ENCODE measurements around the gene TMPRSS13. TPM values are rescaled to one million over a fixed set of nuclear protein-coding genes. Genes with fewer than 3 reads are reported as not detected.
A peak's percentile ranks its signal among the peaks of the same experiment; 100 is the strongest.

TMPRSS13 gene
- total RNA-seq, 1 experiment from 2014 or later, result 53.1 TPM

DNA sequence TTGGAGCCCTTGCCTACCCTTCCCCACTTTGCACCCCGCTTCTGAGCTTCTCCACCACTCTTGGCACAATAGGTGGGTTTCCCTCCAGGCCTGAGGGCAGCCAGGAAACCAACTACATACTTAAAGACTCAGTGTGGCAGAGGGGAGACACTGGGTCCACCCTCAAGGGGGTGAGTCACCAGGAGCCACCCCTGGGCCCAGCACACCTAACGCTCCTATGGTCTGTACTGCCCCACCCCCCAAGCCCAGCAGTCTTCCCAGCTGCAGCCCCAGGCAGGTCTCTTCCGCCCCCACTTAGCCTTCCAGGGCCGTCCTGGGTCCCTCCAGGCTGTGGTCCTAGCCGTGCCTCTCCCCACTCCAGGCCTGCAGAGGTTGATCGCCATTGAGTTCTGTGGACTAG lies 3.2 kb upstream of the TMPRSS13 start:
- no peak overlapping the region for H3K4me3 ChIP-seq (ENCODE audit: low read depth, low read length)
- TF ChIP-seq, protein P1, sequence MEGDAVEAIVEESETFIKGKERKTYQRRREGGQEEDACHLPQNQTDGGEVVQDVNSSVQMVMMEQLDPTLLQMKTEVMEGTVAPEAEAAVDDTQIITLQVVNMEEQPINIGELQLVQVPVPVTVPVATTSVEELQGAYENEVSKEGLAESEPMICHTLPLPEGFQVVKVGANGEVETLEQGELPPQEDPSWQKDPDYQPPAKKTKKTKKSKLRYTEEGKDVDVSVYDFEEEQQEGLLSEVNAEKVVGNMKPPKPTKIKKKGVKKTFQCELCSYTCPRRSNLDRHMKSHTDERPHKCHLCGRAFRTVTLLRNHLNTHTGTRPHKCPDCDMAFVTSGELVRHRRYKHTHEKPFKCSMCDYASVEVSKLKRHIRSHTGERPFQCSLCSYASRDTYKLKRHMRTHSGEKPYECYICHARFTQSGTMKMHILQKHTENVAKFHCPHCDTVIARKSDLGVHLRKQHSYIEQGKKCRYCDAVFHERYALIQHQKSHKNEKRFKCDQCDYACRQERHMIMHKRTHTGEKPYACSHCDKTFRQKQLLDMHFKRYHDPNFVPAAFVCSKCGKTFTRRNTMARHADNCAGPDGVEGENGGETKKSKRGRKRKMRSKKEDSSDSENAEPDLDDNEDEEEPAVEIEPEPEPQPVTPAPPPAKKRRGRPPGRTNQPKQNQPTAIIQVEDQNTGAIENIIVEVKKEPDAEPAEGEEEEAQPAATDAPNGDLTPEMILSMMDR (IDR thresholded peaks at IDR 0.05; ENCODE audit: insufficient read depth in 1 of 2, low read depth in 1 of 2, low read length in 1 of 2, severe bottlenecking in 1 of 2, unreplicated experiment in 1 of 2), result no peak
- H3K9me3 ChIP-seq, result no peaks in the 10 kb centered on the region
- peaks cover 55% of the 10 kb centered on the region for H3K4me1 Mint-ChIP-seq (ENCODE audit: low read depth, unreplicated experiment)
- ChIA-PET POLR2A (no interaction called here), CTCF (interaction anchor here (0.7 to 2.2 kb wide), 4 partner anchors 11 to 115 kb away, joined by 3 to 14 read pairs (median 4); no protein-coding TSS in a partner anchor)
- no peak overlapping the region for H3K4me3 Mint-ChIP-seq (ENCODE audit: unreplicated experiment)
- peak in 1 of 2 experiments; percentile 35 for DNase-seq
- peak overlapping the region; percentile 99 for H3K27ac Mint-ChIP-seq (ENCODE audit: unreplicated experiment)
- H3K27me3 ChIP-seq (replicated peaks; ENCODE audit: control insufficient read depth, insufficient read depth, low read length), result no peaks in the 10 kb centered on the region
- H3K27me3 Mint-ChIP-seq (ENCODE audit: insufficient read depth, unreplicated experiment), result no peaks in the 10 kb centered on the region
- intact Hi-C loops (cut with micrococcal nuclease; ENCODE audit: unreplicated experiment), result no loop called here
- no peaks in the 10 kb centered on the region for H3K36me3 ChIP-seq (ENCODE audit: control insufficient read depth, insufficient read depth, low read length)
- no TSS peak for BruUV-seq (replicated peaks)
- H3K9me3 Mint-ChIP-seq (ENCODE audit: unreplicated experiment), result no peaks in the 10 kb centered on the region
- H3K4me1 ChIP-seq, result peaks cover 56% of the 10 kb centered on the region
- H3K36me3 Mint-ChIP-seq (ENCODE audit: insufficient read depth, unreplicated experiment), result peaks cover 6% of the 10 kb centered on the region

DNA sequence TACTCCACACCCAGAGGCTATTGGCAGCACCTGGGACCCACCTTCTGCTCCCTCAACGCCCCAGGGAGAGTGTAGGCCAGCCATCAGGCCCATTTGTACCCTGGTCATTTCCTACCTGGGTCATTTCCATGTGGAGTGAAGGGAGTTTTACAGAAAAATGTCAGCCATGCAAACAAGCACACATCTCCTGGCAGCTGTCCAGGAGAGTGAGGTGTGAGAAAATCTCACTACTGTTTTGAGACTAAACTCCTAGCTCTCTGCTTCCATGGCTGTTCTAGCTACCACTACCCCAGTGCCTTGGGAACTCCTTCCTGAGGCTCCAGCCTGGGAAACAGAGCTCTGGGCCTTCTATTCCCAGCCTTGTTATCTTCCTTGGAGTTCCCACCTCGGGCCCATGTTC lies 2.8 kb upstream of the TMPRSS13 start:
- DNase-seq, result peak in 1 of 2 experiments; percentile 32
- no TSS peak for BruUV-seq (replicated peaks)
- Mint-ChIP-seq H3K27me3 (ENCODE audit: insufficient read depth, unreplicated experiment) (no peaks in the 10 kb centered on the region), H3K4me3 (ENCODE audit: unreplicated experiment) (no peak overlapping the region), H3K36me3 (ENCODE audit: insufficient read depth, unreplicated experiment) (peaks cover 10% of the 10 kb centered on the region), H3K27ac (ENCODE audit: unreplicated experiment) (peak overlapping the region; percentile 99), H3K4me1 (ENCODE audit: low read depth, unreplicated experiment) (peaks cover 57% of the 10 kb centered on the region), H3K9me3 (ENCODE audit: unreplicated experiment) (no peaks in the 10 kb centered on the region)
- intact Hi-C loops (cut with micrococcal nuclease; ENCODE audit: unreplicated experiment), result no loop called here
- H3K4me1 ChIP-seq, result peaks cover 51% of the 10 kb centered on the region
- H3K36me3 ChIP-seq (ENCODE audit: control insufficient read depth, insufficient read depth, low read length), result no peaks in the 10 kb centered on the region
- H3K9me3 ChIP-seq, result no peaks in the 10 kb centered on the region
- POLR2A ChIA-PET, result no interaction called here
- no peak overlapping the region for H3K4me3 ChIP-seq (ENCODE audit: low read depth, low read length)
- TF ChIP-seq, protein P1 (IDR thresholded peaks at IDR 0.05; ENCODE audit: insufficient read depth in 1 of 2, low read depth in 1 of 2, low read length in 1 of 2, severe bottlenecking in 1 of 2, unreplicated experiment in 1 of 2), result no peak
- H3K27me3 ChIP-seq (replicated peaks; ENCODE audit: control insufficient read depth, insufficient read depth, low read length), result no peaks in the 10 kb centered on the region
- CTCF ChIA-PET, result interaction anchor here (0.8 to 2.2 kb wide), 3 partner anchors 11 to 115 kb away, joined by 4 to 14 read pairs (median 5); no protein-coding TSS in a partner anchor

DNA sequence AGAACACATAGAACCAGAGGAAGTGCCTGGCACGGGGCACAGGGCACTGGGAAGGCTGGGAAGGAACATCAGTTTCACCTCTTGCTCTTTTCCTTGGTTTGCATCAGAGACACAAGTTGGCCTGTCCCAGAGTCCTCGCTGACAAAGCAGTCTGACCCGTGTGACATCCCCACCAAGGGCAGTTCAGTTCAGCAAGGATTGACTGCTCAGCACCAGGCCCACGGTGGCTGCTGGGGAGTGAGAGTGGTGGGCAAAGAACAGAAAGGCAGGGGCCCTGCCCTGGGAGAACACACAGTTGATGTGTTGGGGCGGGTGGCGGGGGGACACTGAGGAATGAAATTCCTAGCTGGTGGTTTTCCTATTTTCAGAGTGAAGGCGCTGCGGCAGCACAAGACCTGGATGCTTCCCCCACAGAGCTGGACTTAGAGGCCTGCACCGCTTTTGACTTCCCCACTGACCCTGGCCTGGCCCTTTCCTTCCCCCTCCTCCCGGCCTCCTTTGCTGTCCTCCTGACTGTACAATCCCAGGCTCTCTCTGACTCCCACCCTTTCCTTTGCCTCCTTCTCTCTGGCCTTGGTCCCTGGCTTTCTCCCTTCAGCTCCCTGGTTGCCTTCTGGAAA lies 2.2 kb upstream of the TMPRSS13 start:
- peaks cover 62% of the 10 kb centered on the region for H3K4me1 Mint-ChIP-seq (ENCODE audit: low read depth, unreplicated experiment)
- H3K9me3 Mint-ChIP-seq (ENCODE audit: unreplicated experiment), result no peaks in the 10 kb centered on the region
- H3K36me3 Mint-ChIP-seq (ENCODE audit: insufficient read depth, unreplicated experiment), result peaks cover 12% of the 10 kb centered on the region
- no peaks in the 10 kb centered on the region for H3K27me3 Mint-ChIP-seq (ENCODE audit: insufficient read depth, unreplicated experiment)
- Histone ChIP-seq H3K4me1 (peaks cover 51% of the 10 kb centered on the region), H3K9me3 (no peaks in the 10 kb centered on the region), H3K4me3 (ENCODE audit: low read depth, low read length) (no peak overlapping the region), H3K36me3 (ENCODE audit: control insufficient read depth, insufficient read depth, low read length) (no peaks in the 10 kb centered on the region), H3K27me3 (replicated peaks; ENCODE audit: control insufficient read depth, insufficient read depth, low read length) (no peaks in the 10 kb centered on the region)
- peak overlapping the region; percentile 99 for H3K27ac Mint-ChIP-seq (ENCODE audit: unreplicated experiment)
- TF ChIP-seq, protein P1 (IDR thresholded peaks at IDR 0.05; ENCODE audit: insufficient read depth in 1 of 2, low read depth in 1 of 2, low read length in 1 of 2, severe bottlenecking in 1 of 2, unreplicated experiment in 1 of 2), result no peak
- BruUV-seq (replicated peaks), result no TSS peak
- intact Hi-C loops (cut with micrococcal nuclease; ENCODE audit: unreplicated experiment), result no loop called here
- ChIA-PET POLR2A (interaction anchor here (0.5 to 1.4 kb wide), 2 partner anchors 8 to 13 kb away, joined by 3 read pairs; no protein-coding TSS in a partner anchor), CTCF (interaction anchor here (0.6 to 2.2 kb wide), 4 partner anchors 10 to 114 kb away, joined by 3 to 14 read pairs (median 4); no protein-coding TSS in a partner anchor)
- no peak overlapping the region for H3K4me3 Mint-ChIP-seq (ENCODE audit: unreplicated experiment)
- DNase-seq, result peak in 1 of 2 experiments; percentile 34

Data from Caco-2 (cell line).